NCI-H460 (cell line): ENCODE measurements around the gene NAAA. TPM values are rescaled to one million over a fixed set of nuclear protein-coding genes. Genes with fewer than 3 reads are reported as not detected.
"Not testable (repeated sequence)": the region's sequence is repeated elsewhere in the genome, so short reads cannot be mapped to it uniquely, and the experiment has no call there.

Source experiments
- DNase-seq: peaks from one replicate; pipeline ENCODE4 v3.0.0-alpha.2; 2016; ENCODE audit warnings: low read depth; ENCODE audit errors: extremely low read depth
- polyA plus RNA-seq: library from polyadenylated mRNA; depleted of rRNA; stranded (reverse); fragments of >200 nt; gene quantifications from 2 replicates; pipeline ENCODE4 v1.2.3, GENCODE V29; 2014; cell fraction: nucleus; rRNA removed
- total RNA-seq: library from RNA; depleted of rRNA; stranded (reverse); fragments of >200 nt; shearing (Covaris generic); gene quantifications from 2 replicates; pipeline ENCODE4 v1.2.3, GENCODE V29; 2014; rRNA removed

Gene NAAA
- total RNA-seq = 14.2 and 17.6 TPM in 2 replicates
- 58.9 and 88.6 TPM in 2 replicates for polyA plus RNA-seq

- DNase-seq = peak; percentile 16
These were observed at the start of gene NAAA for GRCh38 chr4:75940692-75941253. Gene NAAA, minus strand, starts transcription at chr4:75941013. Its CDS starts 64 bp downstream, at chr4:75940949.

DNA sequence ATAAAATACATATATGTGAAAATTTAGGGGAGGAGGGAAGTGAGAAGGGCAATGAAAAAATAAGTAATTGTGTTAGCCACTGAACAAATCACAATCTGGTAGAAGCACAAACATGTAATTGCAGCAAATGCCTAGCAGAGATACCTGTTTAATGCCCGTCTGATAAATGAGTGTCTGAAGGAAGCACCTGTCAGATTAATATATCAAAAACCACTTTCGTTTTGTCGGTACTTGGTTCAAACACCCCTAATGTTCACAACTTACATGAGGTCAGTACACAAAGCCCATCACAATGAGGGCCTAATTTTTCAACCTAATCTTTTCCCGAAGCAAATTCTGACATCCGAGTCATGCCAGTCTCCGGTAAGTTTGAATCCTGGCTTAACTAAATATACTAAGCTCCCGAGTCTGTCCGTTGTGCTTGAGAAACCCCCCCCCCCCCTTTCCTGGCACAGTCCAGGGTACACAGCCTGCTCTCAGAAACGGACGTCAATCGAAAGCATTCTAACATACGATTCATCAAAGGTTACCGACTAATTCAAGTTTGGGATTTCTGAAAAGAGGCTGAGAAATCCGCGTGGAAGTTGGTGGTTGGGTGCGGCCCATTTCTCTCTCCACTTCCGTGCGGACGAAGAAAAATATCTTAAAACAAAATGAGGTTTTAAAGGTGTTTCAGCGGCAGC lies 49.2 kb upstream of the NAAA start:
- no peak for DNase-seq

- no peak for DNase-seq
These were observed 44.3 kb upstream of the NAAA start for GRCh38 chr4:75985116-75985515.

GRCh38 chr4:75980576-75980975 lies 39.8 kb upstream of the NAAA start:
- DNase-seq = no peak

DNA sequence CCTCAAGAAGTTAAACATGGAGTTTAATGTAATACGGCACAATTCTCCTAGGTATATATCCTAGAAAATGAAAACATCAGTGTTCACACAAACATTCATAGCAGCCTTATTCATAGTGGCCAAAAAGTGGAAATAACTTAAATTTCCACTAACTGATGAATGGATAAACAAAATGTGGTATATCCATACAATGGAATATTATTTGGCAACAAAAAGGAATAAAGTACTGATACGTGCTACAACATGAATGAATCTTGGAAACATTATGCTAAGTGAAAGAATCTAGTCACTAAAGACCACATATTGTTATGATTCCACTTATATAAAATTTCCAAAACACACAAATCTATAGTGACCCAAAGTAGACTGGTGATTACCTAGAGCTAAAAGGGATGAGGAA lies 35.4 kb upstream of the NAAA start:
- no peak for DNase-seq

GRCh38 chr4:75973766-75974165 lies 33.0 kb upstream of the NAAA start:
- DNase-seq = no peak

- DNase-seq = no peak
These were observed 27.3 kb upstream of the NAAA start for GRCh38 chr4:75968084-75968483.

- DNase-seq = no peak
These were observed 22.7 kb upstream of the NAAA start for GRCh38 chr4:75963558-75963957.

DNA sequence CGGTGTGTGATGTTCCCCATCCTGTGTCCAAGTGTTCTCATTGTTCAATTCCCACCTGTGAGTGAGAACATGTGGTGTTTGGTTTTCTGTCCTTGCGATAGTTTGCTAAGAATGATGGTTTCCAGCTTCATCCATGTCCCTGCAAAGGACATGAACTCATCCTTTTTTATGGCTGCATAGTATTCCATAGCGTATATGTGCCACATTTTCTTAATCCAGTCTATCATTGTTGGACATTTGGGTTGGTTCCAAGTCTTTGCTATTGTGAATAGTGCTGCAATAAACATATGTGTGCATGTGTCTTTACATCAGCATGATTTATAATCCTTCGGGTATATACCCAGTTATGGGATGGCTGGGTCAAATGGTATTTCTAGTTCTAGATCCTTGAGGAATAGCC lies 21.3 kb upstream of the NAAA start:
- not testable (repeated sequence) for DNase-seq

DNA sequence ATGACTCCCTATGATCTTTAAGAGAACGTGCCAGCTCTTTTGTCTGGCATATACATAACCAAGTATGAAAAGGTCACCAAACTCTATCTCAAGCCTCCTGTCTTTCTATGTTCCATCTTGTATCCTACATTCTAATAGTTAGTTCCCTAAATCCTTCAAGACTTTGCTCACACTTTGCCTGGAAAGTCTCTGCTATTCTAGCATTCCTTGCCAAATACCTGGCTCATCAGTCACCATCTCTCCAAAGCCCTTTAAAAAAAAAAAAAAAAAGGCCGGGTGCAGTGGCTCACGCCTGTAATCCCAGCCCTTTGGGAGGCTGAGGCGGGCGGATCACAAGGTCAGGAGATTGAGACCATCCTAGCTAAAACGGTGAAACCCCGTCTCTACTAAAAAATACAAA lies 17.7 kb upstream of the NAAA start:
- not testable (repeated sequence) for DNase-seq

- DNase-seq = not testable (repeated sequence)
These were observed 14.0 kb upstream of the NAAA start for GRCh38 chr4:75954811-75955210.

- DNase-seq = no peak
These were observed 12.7 kb upstream of the NAAA start for GRCh38 chr4:75953509-75953908.

DNA sequence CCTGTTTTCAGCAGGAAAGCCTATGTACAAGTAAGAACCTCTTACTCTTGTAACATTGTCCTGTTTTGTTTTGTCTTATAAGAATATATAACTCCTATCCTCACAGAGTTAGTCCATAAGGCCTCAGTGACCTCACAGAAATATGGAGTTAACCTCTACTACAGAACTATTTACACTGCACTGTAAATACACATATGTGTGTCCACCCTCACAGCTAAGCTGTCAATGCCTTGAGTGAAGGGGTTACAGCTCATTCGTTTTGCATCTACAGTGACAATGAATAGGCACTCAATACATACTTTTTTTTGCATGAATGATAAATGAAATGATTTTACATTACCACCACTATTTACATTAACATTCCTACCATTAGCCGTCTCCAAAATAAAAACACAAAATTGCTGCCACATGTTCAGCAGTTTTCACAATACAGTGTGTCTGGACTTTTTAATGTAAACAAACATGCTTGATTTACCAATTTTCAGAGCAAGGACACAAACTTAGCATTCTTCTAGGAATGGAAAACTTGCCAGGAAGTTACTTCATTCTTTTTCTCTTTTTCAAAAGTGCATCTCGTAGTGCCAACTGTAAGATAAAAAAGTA lies 9.5 kb upstream of the NAAA start:
- DNase-seq = no peak

DNA sequence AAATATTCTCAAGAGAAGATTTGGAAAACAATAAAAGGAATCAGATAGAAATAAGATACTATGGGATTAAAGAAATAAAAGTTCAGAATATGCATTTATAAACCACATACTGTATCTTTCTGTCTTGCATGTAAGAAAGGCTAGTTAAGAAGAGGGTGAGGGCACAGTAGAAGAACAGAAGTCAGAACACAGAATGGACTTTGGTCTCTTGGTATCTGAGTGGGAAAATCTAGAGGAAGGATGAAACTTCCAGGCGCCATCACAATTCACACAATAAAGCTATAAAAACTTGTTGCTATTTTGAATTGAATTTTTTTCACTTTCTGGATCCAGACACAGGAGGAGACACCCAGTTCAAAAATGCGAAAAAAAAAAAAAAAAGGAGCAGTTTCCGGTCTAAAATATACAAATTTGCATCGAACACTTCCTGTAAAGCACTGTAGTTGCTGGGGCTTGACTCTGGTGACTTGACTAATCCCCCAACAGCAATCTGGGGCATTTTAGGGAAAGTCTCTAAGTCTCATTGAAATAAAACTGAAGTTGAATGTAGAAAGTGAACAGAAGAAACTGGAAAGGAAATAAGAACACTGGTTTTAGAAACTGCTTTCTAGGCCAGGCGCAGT lies 8.1 kb upstream of the NAAA start:
- DNase-seq = no peak

GRCh38 chr4:75939890-75940691 lies 722 bp downstream of the NAAA start:
- DNase-seq = peak; percentile 19

DNA sequence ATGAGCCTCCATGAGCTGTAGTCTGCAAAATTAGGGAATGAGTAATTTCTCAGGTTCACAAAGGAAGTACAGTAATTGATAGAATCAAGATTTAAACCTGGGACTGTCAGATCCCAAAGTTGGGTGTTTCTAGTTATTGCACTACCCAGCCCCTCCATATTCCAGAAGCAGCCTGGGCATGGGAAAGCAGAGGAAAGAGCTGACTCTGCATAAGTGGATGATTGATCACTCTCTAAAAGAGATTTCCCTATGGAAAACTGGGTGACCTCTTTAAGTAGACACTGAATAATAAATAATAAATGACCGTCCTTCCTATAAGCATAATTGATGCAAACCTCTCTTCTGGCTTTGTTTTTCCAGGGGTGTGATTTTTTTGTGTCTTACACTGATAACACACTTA lies 5.2 kb downstream of the NAAA start:
- DNase-seq = no peak

- no peak for DNase-seq
These were observed 10.7 kb downstream of the NAAA start for GRCh38 chr4:75930152-75930551.

GRCh38 chr4:75924916-75925315 lies 15.9 kb downstream of the NAAA start:
- DNase-seq = not testable (repeated sequence)

- DNase-seq = no peak
These were observed 16.4 kb downstream of the NAAA start for GRCh38 chr4:75924309-75924827.

- DNase-seq = no peak
These were observed 18.2 kb downstream of the NAAA start for GRCh38 chr4:75922588-75922987.

- no peak for DNase-seq
These were observed 18.9 kb downstream of the NAAA start for GRCh38 chr4:75921910-75922309.
